IMR-90 (cell line): ENCODE measurements around the gene ACBD7. TPM values are rescaled to one million over a fixed set of nuclear protein-coding genes. Genes with fewer than 3 reads are reported as not detected.

Experiments used
- ATAC-seq: fragments of 200-7000 bp; cut with Tn5 transposase; 2 replicates; pipeline ENCODE4 v1.9.1; 2020; ENCODE audit warnings: low read depth, mild to moderate bottlenecking, moderate library complexity
- BruUV-seq: library from RNA; stranded (reverse); fragments of 400-500 nt; replicated peaks from 2 replicates; lab custom pipeline; 2021; lab: Mats Ljungman, UMichigan
- CTCF ChIA-PET: fragments of 300-600 bp; formaldehyde crosslinking; extraction: SDS; loops from one replicate; lab custom pipeline; 2021; ENCODE audit warnings: antibody characterized with exemption; lab: Yijun Ruan, JAX
- POLR2A ChIA-PET: fragments of 300-600 bp; sonication (Branson Sonifier 250); formaldehyde crosslinking; loops from one replicate; lab custom pipeline; 2022; ENCODE audit warnings: antibody characterized with exemption; ENCODE audit not compliant: unreplicated experiment; lab: Charles Lee
- DNase-seq: peaks from one replicate; pipeline ENCODE4 v3.0.0; 2013
- H2AFZ ChIP-seq: replicated peaks from 2 replicates; pipeline ENCODE3; 2013; ENCODE audit warnings: low read length, mild to moderate bottlenecking; ENCODE audit not compliant: poor library complexity
- H2AK5ac ChIP-seq: 2 replicates; pipeline ENCODE4 v1.6.1; 2013; ENCODE audit warnings: low read depth, low read length, inconsistent platforms
- H2AK9ac ChIP-seq: replicated peaks from 2 replicates; pipeline ENCODE3; 2013; ENCODE audit warnings: mild to moderate bottlenecking, low read depth, low read length, moderate library complexity; ENCODE audit not compliant: poor library complexity
- H2BK120ac ChIP-seq: 2 replicates; pipeline ENCODE4 v1.6.1; 2013; ENCODE audit warnings: low read depth, low read length, inconsistent platforms
- H2BK15ac ChIP-seq: 3 replicates; pipeline ENCODE4 v1.6.1; 2013; ENCODE audit warnings: low read depth, low read length, inconsistent platforms
- H2BK20ac ChIP-seq: 2 replicates; pipeline ENCODE4 v1.6.1; 2013; ENCODE audit warnings: low read depth, mild to moderate bottlenecking, inconsistent platforms, low read length, moderate library complexity
- H2BK5ac ChIP-seq: 2 replicates; pipeline ENCODE4 v1.6.1; 2013; ENCODE audit warnings: mild to moderate bottlenecking, low read depth, low read length, inconsistent platforms; ENCODE audit not compliant: poor library complexity, severe bottlenecking
- H3K14ac ChIP-seq: replicated peaks from 2 replicates; pipeline ENCODE4 v1.6.1; 2013; ENCODE audit warnings: low read depth, low read length, inconsistent platforms
- H3K18ac ChIP-seq: 2 replicates; pipeline ENCODE4 v1.6.1; 2013; ENCODE audit warnings: low read depth, low read length, control low read depth
- H3K23ac ChIP-seq: 2 replicates; pipeline ENCODE4 v1.6.1; 2013; ENCODE audit warnings: low read depth, low read length, inconsistent platforms
- H3K27ac ChIP-seq: 2 replicates; pipeline ENCODE4 v1.5.1; 2013; ENCODE audit warnings: mild to moderate bottlenecking, control low read depth, low read length; ENCODE audit not compliant: insufficient read depth
- H3K27me3 ChIP-seq: 2 replicates; pipeline ENCODE4 v1.6.1; 2013; ENCODE audit warnings: low read length; ENCODE audit not compliant: control insufficient read depth, insufficient read depth
- H3K36me3 ChIP-seq: 2 replicates; pipeline ENCODE4 v1.6.1; 2013; ENCODE audit warnings: low read length, mixed read lengths; ENCODE audit not compliant: control insufficient read depth, insufficient read depth
- H3K4ac ChIP-seq: 2 replicates; pipeline ENCODE4 v1.6.1; 2013; ENCODE audit warnings: low read depth, low read length, inconsistent platforms
- H3K4me1 ChIP-seq: 2 replicates; pipeline ENCODE4 v1.6.1; 2013; ENCODE audit warnings: low read length, mixed read lengths; ENCODE audit not compliant: control insufficient read depth, insufficient read depth
- H3K4me2 ChIP-seq: 2 replicates; pipeline ENCODE4 v1.6.1; 2013; ENCODE audit warnings: low read depth, mild to moderate bottlenecking, control low read depth, low read length, moderate library complexity
- H3K4me3 ChIP-seq: 2 replicates; pipeline ENCODE4 v1.5.1; 2013; ENCODE audit warnings: low read depth, mild to moderate bottlenecking, control low read depth, low read length, moderate library complexity; ENCODE audit not compliant: insufficient read depth
- H3K56ac ChIP-seq: 2 replicates; pipeline ENCODE4 v1.6.1; 2013; ENCODE audit warnings: low read length, inconsistent platforms; ENCODE audit not compliant: insufficient read depth; ENCODE audit errors: extremely low read depth
- H3K79me1 ChIP-seq, 2 experiments: 2 replicates each; pipeline ENCODE4 v1.6.1; 2013; ENCODE audit warnings: low read length in 2 of 2, inconsistent platforms in 1 of 2, low read depth in 1 of 2
- H3K9ac ChIP-seq: 2 replicates; pipeline ENCODE4 v1.6.1; 2013; ENCODE audit warnings: low read depth, low read length, control low read depth
- H3K9me1 ChIP-seq: 2 replicates; pipeline ENCODE4 v1.6.1; 2013; ENCODE audit warnings: low read length, inconsistent platforms; ENCODE audit not compliant: insufficient read depth
- H3K9me3 ChIP-seq: 2 replicates; pipeline ENCODE4 v1.6.1; 2013; ENCODE audit warnings: low read length; ENCODE audit not compliant: control insufficient read depth, insufficient read depth
- H4K20me1 ChIP-seq: 2 replicates; pipeline ENCODE4 v1.6.1; 2013; ENCODE audit warnings: low read length, inconsistent platforms; ENCODE audit not compliant: insufficient read depth
- H4K5ac ChIP-seq: 2 replicates; pipeline ENCODE4 v1.6.1; 2013; ENCODE audit warnings: mild to moderate bottlenecking, low read depth, low read length, control low read depth
- H4K8ac ChIP-seq, 2 experiments: 2 replicates each; pipeline ENCODE4 v1.6.1; 2013; ENCODE audit warnings: low read depth in 2 of 2, low read length in 2 of 2, control low read depth in 1 of 2, inconsistent platforms in 1 of 2
- H4K91ac ChIP-seq: 2 replicates; pipeline ENCODE4 v1.6.1; 2013; ENCODE audit warnings: low read depth, low read length, inconsistent platforms; ENCODE audit not compliant: insufficient read depth
- BHLHE40 ChIP-seq: fragments of 150-350 bp; IDR thresholded peaks from 2 replicates; pipeline ENCODE4 v1.6.1; 2016; ENCODE audit warnings: mild to moderate bottlenecking, low read depth, low read length
- CHD1 ChIP-seq: IDR thresholded peaks from 2 replicates; pipeline ENCODE4 v1.6.1; 2012; ENCODE audit warnings: low read depth, low read length, improper control_type of control experiment
- FOS ChIP-seq: fragments of 150-350 bp; IDR thresholded peaks from 2 replicates; pipeline ENCODE4 v1.6.1; 2016; ENCODE audit warnings: low read depth, low read length
- MXI1 ChIP-seq: IDR thresholded peaks from 2 replicates; pipeline ENCODE4 v1.6.1; 2012; ENCODE audit warnings: low read depth, mild to moderate bottlenecking, low read length, moderate library complexity, borderline replicate concordance
- NFE2L2 ChIP-seq: fragments of 150-350 bp; IDR thresholded peaks from 2 replicates; pipeline ENCODE4 v1.6.1; 2016; ENCODE audit warnings: low read depth, mild to moderate bottlenecking, low read length
- RCOR1 ChIP-seq: IDR thresholded peaks from 2 replicates; pipeline ENCODE4 v1.6.1; 2012; ENCODE audit warnings: mild to moderate bottlenecking, low read length, improper control_type of control experiment; ENCODE audit not compliant: insufficient replicate concordance
- WGBS, 2 experiments: methylation state at CpG; one replicate each; pipeline versions ENCODE4 v1.1.5 to v1.1.7; 2013; ENCODE audit warnings: missing lambda C conversion rate in 2 of 2; ENCODE audit not compliant: insufficient read length in 1 of 2; ENCODE audit errors: extremely low coverage in 2 of 2; 5-methylcytosine and 5-hydroxymethylcytosine counted together
- dilution Hi-C: fragments of 300-500 bp; cut with HindIII; formaldehyde crosslinking; loops from one replicate; pipeline ENCODE4 v1.14.3; 2018; ENCODE audit warnings: low sequenced_read_pairs; ENCODE audit not compliant: unreplicated experiment
- in situ Hi-C: fragments of 300-500 bp; cut with MboI; formaldehyde crosslinking; loops from 3 replicates; pipeline ENCODE4 v1.14.3; 2019; ENCODE audit warnings: low sequenced_read_pairs, inconsistent platforms, mixed read lengths
- intact Hi-C: fragments of 100-400 bp; cut with micrococcal nuclease; formaldehyde crosslinking; loops from 2 replicates; pipeline ENCODE4 v1.10.0; 2022
- polyA plus RNA-seq, 3 experiments: library from polyadenylated mRNA; depleted of rRNA; stranded (reverse); fragments of >200 nt; gene quantifications; 2 replicates each; pipeline ENCODE4 v1.2.3, GENCODE V29; 2012; ENCODE audit warnings: low replicate concordance in 1 of 3
- total RNA-seq: library from RNA; depleted of rRNA; stranded (reverse); fragments of >200 nt; gene quantifications from 2 replicates; pipeline ENCODE4 v1.2.3, GENCODE V29; 2012

Gene ACBD7
- total and polyA plus RNA-seq, 2 of the 4 experiments (the other 2 are of a cell fraction), result 0.29 to 0.54 TPM

DNA sequence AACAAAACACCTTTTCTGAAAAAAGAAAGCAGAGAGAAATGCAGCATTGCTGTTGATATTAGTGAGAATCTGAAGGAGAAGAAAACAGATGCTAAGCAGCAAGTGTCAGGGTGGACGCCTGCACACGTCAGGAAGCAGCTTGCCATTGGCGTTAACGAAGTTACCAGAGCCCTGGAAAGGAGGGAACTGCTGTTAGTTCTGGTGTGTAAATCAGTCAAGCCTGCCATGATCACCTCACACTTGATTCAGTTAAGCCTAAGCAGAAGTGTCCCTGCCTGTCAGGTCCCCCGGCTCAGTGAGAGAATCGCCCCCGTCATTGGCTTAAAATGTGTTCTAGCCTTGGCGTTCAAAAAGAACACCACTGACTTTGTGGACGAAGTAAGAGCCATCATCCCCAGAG lies 14.9 kb upstream of the ACBD7 start:
- BruUV-seq, result no TSS peak
- ChIA-PET CTCF (no interaction called here), POLR2A (no interaction called here)
- Histone ChIP-seq H3K4me3 (no peak overlapping the region), H4K20me1 (no peaks in the 10 kb centered on the region; the same call in 1 of the 2 replicates), H2BK20ac (no peak overlapping the region), H3K79me1 (peaks cover 21 to 38% of the 10 kb centered on the region in 2 experiments), H3K27ac (no peak overlapping the region), H3K4me1 (no peaks in the 10 kb centered on the region), H4K8ac (no peak overlapping the region), H2AK9ac (no peak overlapping the region), H2BK5ac (no peak overlapping the region), H3K27me3 (no peaks in the 10 kb centered on the region), H2AFZ (no peak overlapping the region), H4K91ac (no peak overlapping the region), H2BK120ac (no peak overlapping the region), H3K36me3 (peaks cover 19% of the 10 kb centered on the region), H2BK15ac (no peak overlapping the region), H3K9me3 (no peaks in the 10 kb centered on the region), H3K14ac (no peak overlapping the region), H3K18ac (no peak overlapping the region), H2AK5ac (no peak overlapping the region), H3K9ac (no peak overlapping the region), H3K9me1 (no peaks in the 10 kb centered on the region), H3K4me2 (no peak overlapping the region), H3K23ac (no peak overlapping the region; the same call in 1 of the 2 replicates), H3K56ac (no peak overlapping the region), H3K4ac (no peak overlapping the region), H4K5ac (no peak overlapping the region)
- intact Hi-C loops, result loop anchor here (10.0 kb wide), 3 partner anchors 229 to 589 kb away; partner anchors contain the start of genes CDNF, HSPA14, MSANTD7 and SUV39H2
- TF ChIP-seq FOS (no peak), BHLHE40 (no peak), CHD1 (no peak), RCOR1 (no peak), MXI1 (no peak), NFE2L2 (no peak)
- DNase-seq (no peak), ATAC-seq (no peak)
- in situ Hi-C loops, result no loop called here
- dilution Hi-C loops, result no loop called here
- WGBS, 2 experiments, result 100% methylated on average over 2 of the region's 9 CpGs; no CpG with 5 or more reads in 1 of the 2 experiments
